CD4-positive, alpha-beta T cell treated with Interleukin-15 for 4 hours (primary cell): ENCODE results near the gene FRAT1.

ENCODE experiments used
- DNase-seq: peaks from one replicate; pipeline ENCODE4 v3.0.0-alpha.2; 2020; ENCODE audit warnings: low spot score

The FRAT1 gene

DNA sequence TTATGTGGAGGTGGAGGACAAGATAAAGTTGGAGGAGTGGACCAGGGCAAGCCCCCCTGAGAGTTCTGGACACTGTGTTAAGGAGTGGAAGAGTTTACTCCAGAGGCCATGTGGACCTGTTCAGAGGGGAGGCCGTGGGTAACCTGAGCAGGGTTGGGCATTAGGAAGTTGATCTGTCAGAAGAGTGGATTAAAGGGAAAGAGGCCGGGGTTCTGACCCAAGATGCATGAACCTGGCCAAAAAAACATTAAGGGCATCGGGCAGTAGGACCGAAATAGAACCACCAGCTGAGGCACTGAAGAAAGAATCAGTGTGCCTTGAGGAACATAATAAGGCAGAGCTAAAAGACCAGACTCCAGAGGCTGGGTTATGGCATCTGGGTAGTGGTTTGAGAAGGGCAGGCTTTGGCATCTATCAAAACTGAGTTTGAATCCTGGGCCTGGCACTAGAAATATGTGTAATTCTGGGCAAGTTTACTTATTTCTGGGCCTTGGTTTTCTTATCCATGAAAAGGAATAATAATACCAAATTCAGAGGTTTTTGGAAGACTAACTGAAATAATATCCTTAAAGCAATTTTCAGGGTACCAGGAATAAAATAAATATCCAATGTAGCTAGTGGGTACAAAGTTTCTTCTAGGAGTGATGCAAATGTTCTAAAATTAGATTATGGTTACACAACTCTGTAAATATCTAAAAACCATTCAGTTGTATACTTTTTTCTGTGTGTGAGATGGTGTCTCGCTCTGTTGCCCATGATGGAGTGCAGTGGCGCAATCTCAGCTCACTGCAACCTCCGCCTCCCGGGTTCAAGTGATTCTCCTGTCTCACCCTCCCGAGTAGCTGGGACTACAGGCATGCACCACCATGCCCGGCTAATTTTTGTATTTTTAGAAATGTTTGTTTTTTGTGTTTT, 10.9 kb upstream of the FRAT1 start:
- DNase-seq: no peak

DNA sequence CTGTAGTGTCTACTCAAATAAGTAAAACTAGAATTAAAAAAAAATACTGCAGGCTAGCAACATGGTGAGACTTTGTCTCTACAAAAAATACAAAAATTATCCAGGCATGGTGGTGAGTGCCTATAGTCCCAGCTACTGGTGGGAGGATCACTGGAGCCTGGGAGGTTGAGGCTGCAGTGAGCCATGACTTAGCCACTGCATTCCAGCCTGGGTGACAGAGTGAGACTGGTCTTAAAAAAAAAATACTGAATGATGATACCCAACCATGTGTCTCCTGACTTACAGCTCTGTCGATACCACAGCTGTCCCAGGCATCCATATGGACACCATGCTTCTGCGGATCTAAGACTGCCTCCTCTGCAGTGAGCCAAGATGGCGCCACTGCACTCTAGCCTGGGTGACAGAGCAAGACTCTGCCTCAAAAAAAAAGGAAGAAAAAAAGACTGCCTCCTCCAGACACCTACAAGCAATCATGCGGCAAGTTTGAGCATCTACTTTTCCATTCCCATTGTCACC, 7.9 kb upstream of the FRAT1 start:
- no peak for DNase-seq

DNA sequence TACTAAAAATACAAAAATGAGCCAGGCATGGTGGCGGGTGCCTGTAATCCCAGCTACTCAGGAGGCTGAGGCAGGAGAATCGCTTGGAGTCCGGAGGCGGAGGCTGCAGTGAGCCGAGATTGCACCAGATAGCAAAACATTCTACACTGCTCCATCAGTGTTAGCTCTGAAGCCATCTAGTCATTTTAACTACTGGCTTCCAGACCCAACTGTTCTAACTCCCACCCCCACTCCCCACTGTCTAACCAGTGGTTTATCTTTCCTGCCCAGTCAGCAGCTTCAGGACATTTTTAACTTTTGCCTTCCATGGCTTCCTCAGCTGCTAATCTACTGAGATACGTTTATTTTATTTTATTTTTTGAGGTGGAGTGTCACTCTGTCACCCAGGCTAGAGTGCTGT, 6.2 kb upstream of the FRAT1 start:
- DNase-seq: no peak

DNA sequence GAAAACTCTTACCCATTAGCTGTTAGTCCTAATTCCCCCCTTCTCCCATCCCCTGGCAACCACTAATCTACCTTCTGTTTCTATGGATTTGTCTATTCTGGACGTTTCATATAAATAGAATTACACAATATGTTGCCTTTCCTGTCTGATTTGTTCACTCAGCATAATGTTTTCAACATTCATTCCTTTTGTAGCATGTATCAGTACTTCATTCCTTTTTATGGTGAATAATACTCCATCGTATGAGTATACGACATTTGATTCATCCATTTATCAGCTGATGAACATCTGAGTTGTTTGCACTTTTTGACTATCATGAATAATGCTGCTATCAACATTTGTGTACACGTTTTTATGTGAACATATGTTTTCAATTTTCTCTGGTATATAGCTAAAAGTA, 4.4 kb upstream of the FRAT1 start:
- DNase-seq: no peak

DNA sequence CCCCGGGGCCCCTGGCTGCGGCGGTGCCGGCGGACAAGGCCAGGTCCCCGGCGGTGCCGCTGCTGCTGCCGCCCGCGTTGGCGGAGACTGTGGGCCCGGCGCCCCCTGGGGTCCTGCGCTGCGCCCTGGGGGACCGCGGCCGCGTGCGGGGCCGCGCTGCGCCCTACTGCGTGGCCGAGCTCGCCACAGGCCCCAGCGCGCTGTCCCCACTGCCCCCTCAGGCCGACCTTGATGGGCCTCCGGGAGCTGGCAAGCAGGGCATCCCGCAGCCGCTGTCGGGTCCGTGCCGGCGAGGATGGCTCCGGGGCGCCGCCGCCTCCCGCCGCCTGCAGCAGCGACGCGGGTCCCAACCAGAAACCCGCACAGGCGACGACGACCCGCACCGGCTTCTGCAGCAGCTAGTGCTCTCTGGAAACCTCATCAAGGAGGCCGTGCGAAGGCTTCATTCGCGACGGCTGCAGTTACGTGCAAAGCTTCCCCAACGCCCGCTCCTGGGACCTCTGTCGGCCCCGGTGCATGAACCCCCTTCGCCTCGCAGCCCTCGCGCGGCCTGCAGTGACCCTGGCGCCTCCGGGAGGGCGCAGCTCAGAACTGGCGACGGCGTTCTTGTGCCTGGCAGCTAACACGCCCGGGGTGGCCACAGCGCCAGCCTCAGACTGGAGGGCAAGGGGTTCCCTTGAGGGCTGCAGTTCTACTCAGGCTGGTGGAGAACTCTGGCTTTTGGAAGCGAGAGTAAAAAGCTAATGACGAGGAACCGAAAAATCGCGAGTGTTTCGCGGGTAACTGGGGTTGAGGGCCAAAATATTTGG, 804 bp downstream of the FRAT1 start:
- peak; percentile 61 for DNase-seq

DNA sequence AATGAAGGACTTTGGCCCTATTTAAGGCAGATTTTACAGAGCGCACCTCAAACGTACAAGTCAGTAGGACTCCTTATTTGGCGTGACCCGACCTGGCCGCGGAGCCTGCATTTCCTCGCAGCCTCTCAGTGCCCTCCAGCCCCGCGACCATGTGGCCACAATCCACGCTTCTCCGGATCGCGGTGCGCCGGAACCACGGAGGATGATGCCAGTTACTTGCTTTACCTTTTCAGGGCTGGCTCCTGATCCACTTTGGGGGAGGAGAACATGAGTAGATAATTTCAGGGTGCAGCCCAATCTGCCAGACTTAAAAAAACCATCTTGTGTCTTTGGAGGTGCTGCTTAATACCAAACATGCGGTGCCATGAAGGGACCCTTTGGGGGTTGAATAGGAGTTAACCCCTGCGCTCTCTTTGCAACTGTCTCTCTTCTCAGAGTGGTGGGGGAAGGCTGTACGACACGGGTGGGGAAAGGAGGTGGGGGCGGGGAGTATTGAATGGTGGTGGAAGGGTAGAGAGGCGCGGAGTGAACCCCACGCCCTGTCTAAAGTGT, 1.5 kb downstream of the FRAT1 start:
- DNase-seq: no peak

DNA sequence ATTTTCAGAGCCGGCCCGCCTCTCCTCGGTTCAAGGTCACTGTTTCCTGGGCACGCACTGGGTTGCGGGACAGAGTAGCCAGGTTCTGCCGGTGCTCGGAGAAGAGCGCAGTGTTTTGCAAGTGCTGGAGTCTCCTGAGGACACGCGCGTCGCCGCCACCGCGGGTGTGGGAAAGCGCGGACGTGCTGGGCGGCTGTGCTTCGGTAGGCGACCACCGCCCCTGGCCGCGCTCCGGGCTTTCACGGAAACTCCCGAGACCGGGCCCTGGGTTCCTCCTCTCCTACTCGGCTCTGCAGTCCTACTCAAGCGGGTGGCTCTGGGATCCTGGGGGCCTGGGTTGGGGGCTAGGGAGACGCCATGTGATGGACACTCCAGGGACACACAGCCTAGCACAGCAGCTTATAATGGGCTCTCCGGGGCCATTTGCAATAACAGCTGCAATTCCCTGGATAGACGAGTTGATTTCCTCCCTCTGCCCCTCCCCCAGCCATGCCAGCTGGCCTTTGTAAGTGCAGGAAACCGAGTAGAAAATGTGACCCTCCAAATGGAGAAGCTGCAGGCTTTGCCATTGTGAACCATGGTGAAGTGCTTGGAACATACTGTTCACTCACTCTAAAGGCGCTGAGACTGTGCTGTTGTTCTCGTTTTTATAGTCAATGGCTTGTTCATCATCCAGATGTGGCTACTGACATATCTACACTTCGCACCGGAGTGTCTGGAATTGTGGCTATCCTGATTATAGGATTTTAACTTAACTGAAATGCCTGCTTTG, 2.1 kb downstream of the FRAT1 start:
- no peak for DNase-seq

DNA sequence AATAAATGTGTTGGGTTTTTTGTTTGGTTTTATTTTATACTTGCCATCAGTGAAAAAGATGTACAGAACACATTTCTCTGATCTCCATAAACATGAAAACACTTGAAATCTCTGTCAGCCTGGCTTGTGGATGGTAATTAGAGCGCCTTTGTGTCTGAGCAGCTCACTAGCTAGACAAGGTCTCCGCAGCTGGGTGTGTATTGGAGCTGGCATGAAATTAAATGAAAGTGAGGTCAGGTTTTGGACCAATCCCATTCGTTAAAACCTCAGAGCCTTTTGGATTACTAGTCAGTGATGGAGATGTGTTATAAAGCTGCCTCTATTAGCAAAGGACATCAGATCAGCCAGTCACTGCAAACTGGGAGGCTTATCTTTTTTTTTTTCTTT, 2.7 kb downstream of the FRAT1 start:
- no peak for DNase-seq

DNA sequence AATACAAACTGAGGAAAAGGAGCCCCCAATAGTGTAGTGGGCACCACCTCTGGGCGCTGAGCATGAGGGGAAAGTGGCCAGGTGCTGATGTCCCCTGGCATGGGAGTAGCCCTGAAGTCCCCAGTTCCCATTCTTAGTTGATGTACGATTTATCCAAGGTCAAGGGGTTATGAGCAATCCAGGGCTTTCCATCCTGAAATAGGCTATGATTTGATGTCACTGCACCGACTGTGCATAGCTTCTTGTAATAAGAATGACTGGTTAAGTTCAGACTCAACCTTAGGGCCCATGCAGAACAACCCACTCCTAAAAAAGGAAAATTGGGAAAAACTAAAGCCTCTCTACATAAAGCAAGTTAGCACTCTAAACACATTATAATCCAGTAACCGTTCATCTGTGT, 4.4 kb downstream of the FRAT1 start:
- no peak for DNase-seq

DNA sequence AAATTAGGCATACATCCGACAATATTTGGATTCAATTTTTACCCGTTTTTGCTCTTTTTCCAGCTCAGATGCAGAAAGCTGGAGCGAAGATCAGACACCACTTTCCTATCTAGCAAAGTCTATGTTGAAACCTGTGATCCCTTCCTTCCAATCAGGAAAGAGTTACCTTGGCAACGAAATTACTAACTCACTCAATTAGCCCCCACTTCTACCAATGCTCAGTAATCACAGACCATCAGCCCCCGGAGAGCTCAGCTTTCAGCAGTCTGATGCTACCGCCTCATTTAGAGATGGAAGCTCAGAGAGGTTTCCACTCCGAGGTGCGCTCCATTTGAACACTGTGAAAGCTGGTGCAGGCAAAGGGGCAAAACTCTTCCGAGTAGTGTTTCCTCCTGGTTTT, 6.7 kb downstream of the FRAT1 start:
- DNase-seq: no peak

DNA sequence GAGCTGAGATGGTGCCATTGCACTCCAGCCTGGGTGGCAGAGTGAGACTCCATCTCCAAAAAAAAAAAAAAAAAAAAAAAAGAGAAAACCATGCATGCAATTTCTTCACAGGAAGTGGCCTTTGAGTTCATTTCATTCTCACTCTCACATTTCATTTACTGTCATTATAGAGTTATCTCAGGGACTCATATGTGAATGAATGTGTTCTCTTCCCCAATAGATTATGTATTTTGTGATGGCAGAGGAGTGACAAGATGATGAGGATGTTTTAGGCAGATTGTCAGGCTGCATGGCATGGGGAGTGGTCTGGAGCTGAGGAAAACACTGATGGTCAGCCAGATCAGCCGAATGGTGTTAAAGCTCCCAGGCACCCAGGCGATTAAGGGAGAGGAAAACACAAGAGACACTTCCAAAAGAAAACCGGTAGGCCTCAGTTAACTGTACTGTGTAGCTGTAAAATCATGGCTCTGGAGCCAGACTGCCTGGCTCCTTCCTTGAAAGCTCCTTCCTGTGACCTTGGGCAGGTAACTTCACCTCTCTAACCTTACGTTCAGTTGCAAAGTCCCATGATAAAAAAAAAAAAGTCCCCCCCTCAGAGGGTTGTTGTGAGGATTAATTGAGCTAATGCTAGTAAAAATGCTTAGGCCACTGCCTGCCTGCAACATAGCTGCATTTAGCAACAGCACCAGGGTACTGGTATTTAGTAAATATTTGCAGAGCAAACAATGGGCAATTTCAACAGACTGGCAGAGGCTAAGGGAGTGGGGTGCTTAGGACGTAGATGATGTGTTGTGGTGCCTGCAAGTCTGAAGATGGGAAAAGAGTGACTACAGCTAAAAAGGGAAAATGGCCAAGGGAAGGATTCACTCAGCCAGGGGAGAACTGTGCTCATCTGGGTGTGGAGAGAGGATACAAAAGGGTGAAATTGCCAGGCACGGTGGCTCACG, 8.6 kb downstream of the FRAT1 start:
- DNase-seq: no peak

DNA sequence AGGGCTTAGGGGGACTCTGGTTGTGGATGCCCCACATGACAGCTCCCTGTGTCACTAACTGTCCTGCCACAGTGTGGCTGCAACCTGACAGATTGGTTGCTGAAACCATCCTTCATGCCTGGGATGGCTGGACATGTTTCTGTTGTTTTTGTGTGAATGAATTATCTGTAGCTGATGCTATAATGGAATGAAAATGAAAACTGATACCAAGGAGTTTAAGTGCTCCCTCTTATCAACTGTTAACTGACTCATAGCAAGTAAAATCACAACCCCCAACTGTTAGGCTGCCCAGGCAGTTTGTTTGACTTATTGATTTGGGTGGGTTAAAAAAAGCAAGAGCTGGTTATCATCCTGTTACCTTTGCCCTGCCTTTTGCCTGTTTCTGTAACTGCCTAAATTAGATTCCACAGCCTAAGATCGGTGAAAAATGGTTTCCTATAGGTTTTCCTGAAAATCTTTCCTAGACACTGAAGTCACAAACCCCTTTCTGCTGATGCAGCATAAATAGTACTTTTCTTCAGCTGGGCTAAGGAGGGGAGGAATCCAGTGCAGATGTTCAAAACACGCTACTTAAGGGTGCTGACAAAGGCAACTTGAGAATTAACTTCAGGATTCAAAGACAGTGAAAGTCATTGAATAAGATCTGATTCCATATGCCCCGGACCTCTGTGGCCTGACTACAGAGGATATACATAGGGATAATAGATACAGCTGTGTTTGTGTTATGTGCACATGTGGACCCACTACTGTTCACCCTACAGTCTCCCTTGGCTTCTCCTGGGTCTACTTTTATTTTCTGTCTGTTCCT, 9.8 kb downstream of the FRAT1 start:
- no peak for DNase-seq

DNA sequence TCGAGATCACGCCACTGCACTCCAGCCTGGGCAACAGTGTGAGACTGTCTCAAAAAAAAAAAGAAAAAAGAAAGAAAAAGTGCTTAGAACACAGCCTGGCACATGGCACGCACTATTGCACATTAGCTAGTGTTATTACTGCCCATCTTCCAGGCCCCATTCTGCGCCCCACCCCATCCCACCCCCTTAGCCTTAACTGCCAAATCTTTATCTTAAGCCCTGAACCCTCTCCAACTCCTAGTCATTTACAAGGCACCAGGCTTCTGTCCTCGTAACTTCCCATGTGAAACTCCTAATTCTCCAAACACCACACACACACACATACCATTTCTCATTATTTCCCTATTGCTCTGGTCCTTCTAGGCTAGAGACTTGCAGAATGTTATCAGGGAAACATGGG, 10.7 kb downstream of the FRAT1 start:
- DNase-seq: no peak

DNA sequence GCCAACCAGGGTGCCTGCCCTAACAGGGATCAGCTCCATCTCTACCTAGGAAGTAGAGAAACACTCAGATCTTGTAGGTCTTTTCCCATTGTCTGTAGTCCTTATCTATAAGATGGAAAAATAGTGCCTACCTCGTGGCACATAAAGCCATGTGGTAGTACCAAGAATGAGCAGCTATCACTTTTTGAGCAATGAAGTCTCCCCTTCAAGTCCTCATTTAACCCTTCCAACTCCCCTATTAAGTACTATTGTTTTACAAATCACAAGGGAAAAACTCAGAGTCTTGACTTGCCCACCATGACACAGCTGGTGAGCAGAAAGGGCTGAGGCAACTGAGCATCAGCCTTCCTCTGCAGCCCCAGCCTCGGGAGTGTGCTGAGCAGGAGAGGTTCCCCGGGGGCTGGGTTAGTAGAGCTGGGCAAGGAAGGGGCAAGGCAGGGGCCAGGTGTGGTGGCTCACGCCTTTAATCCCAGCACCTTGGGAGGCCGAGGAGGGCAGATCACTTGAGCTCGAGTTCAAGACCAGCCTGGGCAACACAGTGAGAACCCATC, 12.2 kb downstream of the FRAT1 start:
- DNase-seq: no peak

DNA sequence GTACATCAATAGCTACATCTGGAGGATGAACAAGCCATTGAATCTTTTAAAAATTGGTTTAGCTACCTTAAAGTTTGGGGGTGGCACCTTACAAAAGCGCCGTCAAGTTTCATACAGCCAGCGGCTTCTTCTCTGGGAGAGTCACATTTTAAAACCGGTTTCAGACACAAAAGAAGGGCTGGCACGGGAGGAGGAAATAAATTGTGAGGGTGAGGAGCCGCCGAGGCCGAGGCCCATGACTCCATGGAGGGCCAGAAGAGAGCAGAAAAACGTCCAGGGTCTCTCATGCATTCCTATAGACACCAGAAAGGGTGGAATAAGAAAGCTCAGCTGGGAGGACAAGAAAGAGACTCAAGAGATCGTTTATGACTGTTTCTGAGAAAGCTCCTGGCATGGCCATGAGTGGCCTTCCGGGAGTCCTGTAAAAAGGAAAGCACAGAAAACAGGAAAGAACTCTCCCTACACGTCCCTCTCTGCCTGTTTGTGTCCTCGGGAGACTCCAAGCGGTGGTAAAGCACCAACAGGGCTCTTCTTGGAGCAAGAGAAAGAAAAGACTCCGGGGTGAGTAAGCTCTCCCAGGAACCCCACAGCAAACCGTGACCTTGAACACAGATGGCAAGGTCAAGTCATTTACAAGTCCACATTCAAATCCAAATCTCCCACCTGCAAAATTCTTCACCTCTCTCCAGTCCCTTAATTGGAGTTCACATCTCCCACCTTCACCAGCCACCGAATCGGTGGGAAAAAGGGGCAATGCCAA, 13.7 kb downstream of the FRAT1 start:
- no peak for DNase-seq

DNA sequence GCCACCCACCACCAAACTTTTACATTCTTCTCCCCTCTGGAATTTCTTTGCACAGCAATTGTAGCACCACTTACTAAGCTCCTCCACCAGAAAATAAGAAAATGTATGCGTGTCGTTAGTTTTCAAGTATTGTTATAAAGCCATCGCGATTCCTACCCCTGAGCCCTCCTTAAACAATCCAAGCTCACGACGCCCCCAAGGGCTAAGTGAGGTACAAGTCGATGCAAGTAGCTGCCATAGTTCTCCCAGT, 14.2 kb downstream of the FRAT1 start:
- DNase-seq: no peak

DNA sequence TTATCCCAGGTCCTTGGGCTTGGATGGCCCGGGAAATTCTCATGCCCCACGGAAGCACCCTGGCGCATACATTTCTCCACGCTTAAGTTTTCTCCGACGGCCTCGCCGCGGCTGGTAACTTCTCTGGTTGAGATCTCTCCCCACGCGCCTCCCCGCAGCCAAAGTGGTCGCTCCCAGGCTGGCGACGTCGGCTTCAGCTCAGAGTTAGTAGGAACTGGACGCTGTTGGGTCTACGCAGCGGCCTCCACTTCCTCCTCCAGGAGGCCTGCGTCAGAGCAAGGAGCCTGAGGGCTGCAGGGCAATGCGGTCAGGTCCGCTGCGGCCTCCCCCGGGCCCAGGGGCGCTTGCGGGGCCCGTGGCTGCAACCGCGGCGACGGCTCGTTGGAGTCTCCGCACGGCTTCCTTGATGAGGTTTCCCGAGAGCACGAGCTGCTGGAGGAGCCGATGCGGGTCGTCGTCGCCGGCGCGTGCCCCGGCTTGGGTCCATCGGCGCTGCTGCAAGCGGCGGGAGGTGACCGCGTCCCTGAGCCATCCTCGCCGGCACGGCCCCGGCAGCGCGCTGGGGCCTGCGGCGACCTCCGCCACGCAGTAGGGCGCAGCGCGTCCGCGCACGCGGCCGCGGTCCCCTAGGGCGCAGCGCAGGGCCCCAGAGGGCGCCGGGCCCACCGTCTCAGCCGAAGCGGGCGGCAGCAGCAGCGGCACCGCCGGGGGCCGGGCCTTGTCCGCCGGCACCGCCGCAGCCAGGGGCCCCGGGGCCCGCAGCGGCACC, 14.7 kb downstream of the FRAT1 start:
- no peak for DNase-seq

DNA sequence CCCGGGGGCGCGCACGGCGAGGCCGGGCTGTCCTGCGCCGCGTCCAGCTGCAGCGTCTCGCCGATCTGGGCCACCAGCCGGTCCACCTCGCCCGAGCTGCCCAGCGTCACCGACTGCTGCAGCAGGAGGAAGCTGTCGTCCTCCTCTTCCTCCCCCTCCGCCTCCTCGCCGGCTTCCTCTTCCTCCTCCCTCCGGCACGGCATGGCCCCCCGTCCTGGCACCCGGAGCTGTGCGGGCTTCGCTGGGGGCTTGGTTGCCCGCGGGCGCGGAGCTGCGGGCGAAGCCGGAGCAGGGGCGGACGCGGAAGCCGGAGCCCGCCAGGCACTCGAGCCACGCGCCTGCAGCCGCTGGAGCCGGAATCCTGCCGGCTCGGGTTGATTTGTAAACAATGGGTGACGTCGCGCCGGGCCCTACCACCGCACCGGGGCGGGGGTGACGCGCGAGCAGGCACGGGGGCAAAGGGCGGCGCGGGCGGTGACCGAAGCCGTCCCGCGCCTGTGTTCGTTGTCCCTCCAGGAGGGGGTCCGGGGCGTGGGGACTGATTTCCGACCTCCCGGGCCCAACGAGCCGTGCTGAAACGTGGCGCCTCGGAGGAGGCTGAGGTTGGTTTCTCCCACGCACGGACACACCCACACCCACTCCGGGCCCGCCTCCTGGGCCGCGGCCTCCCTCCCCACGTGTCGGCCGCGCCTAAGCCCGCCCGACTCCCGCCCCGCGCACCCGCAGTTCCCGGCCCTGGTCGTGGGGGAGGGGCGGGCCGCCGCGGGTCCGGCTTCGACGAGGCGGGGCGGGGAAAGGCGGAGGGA, 15.5 kb downstream of the FRAT1 start, which contains the start of gene FRAT2:
TSS of gene FRAT2 (minus strand) at position 360 of the 806 bp plus-strand sequence. CDS start at position 203, 157 bp downstream.
- peak; percentile 83 for DNase-seq
